Breast epithelium (tissue), 3 donors: ENCODE results near the gene NDUFA5.

ENCODE experiments used
- CTCF ChIP-seq, 3 donors: fragments of 450-650 bp; IDR thresholded peaks; one replicate each; pipeline ENCODE4 v1.5.1; 2016 to 2017; ENCODE audit warnings: antibody characterized with exemption in 3 of 3, mild to moderate bottlenecking in 3 of 3, moderate library complexity in 3 of 3
- POLR2A ChIP-seq: fragments of 450-650 bp; IDR thresholded peaks from one replicate; pipeline ENCODE4 v1.6.1; 2016; ENCODE audit warnings: antibody characterized with exemption, mild to moderate bottlenecking, moderate library complexity

- no peak for TF ChIP-seq CTCF (IDR thresholded peaks at IDR 0.05)
- no peak for TF ChIP-seq POLR2A
Measured at GRCh38 chr7:123604739-123605138, 47.1 kb upstream of the NDUFA5 start.
